WTC11 (cell line): ENCODE measurements around the gene YES1.

Experiments used
- AFF4 ChIP-seq: sonication (generic); formaldehyde crosslinking; IDR thresholded peaks from 2 replicates; pipeline ENCODE4 v1.8.1; 2023; ENCODE audit warnings: mild to moderate bottlenecking, missing genetic modification reagents, borderline replicate concordance
- ATF2 ChIP-seq: sonication (generic); formaldehyde crosslinking; IDR thresholded peaks from 2 replicates; pipeline ENCODE4 v1.8.1; 2022; ENCODE audit warnings: low read depth, missing genetic modification reagents, borderline replicate concordance
- CTCF ChIP-seq: fragments of 200-600 bp; IDR thresholded peaks from 2 replicates; pipeline ENCODE4 v1.8.0; 2022; ENCODE audit warnings: antibody characterized with exemption
- FOXJ3 ChIP-seq: sonication (generic); formaldehyde crosslinking; IDR thresholded peaks from 2 replicates; pipeline ENCODE4 v1.9.0; 2021; ENCODE audit warnings: missing genetic modification reagents, mild to moderate bottlenecking, borderline replicate concordance
- NR1H2 ChIP-seq: sonication (generic); formaldehyde crosslinking; IDR thresholded peaks from 2 replicates; pipeline ENCODE4 v1.9.0; 2021; ENCODE audit warnings: mild to moderate bottlenecking, moderate library complexity, missing genetic modification reagents
- NR2C2 ChIP-seq: sonication (generic); formaldehyde crosslinking; IDR thresholded peaks from 2 replicates; pipeline ENCODE4 v1.8.0; 2022; ENCODE audit warnings: mild to moderate bottlenecking, missing genetic modification reagents
- PRDM15 ChIP-seq: sonication (generic); formaldehyde crosslinking; IDR thresholded peaks from 2 replicates; pipeline ENCODE4 v1.8.0; 2022; ENCODE audit warnings: missing genetic modification reagents
- TP53 ChIP-seq: sonication (generic); formaldehyde crosslinking; IDR thresholded peaks from 2 replicates; pipeline ENCODE4 v1.8.1; 2023; ENCODE audit warnings: mild to moderate bottlenecking, missing genetic modification reagents
- ZNF317 ChIP-seq: sonication (generic); formaldehyde crosslinking; IDR thresholded peaks from 2 replicates; pipeline ENCODE4 v1.8.1; 2023; ENCODE audit warnings: low read depth, mild to moderate bottlenecking, moderate library complexity, missing genetic modification reagents, borderline replicate concordance
- TF ChIP-seq, protein P1 (sequence below): fragments of 250-450 bp; sonication (Bioruptor Pico); IDR thresholded peaks from 2 replicates; pipeline ENCODE4 v2.1.2; 2022; ENCODE audit warnings: mild to moderate bottlenecking, moderate library complexity
- TF ChIP-seq, protein P2 (sequence below): sonication (generic); formaldehyde crosslinking; IDR thresholded peaks from 2 replicates; pipeline ENCODE4 v1.8.0; 2022; ENCODE audit warnings: mild to moderate bottlenecking, missing genetic modification reagents

GRCh38 chr18:824179-824578 is 12.1 kb upstream of the YES1 start:
- TF ChIP-seq AFF4 (CRISPR knock-in tag): no peak
- no peak for TF ChIP-seq CTCF
- no peak for TF ChIP-seq NR2C2 (CRISPR knock-in tag)
- no peak for TF ChIP-seq NR1H2 (CRISPR knock-in tag)
- no peak for TF ChIP-seq ZNF317 (CRISPR knock-in tag)
- TF ChIP-seq TP53: no peak
- TF ChIP-seq, protein P1, sequence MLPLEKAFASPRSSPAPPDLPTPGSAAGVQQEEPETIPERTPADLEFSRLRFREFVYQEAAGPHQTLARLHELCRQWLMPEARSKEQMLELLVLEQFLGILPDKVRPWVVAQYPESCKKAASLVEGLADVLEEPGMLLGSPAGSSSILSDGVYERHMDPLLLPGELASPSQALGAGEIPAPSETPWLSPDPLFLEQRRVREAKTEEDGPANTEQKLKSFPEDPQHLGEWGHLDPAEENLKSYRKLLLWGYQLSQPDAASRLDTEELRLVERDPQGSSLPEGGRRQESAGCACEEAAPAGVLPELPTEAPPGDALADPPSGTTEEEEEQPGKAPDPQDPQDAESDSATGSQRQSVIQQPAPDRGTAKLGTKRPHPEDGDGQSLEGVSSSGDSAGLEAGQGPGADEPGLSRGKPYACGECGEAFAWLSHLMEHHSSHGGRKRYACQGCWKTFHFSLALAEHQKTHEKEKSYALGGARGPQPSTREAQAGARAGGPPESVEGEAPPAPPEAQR (CRISPR knock-in tag): no peak
- TF ChIP-seq, protein P2, sequence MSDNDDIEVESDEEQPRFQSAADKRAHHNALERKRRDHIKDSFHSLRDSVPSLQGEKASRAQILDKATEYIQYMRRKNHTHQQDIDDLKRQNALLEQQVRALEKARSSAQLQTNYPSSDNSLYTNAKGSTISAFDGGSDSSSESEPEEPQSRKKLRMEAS (CRISPR knock-in tag): no peak
- TF ChIP-seq FOXJ3 (CRISPR knock-in tag): no peak
- TF ChIP-seq PRDM15: no peak
- TF ChIP-seq ATF2: no peak
